ENCODE measurements around the gene TP53I13.

TP53I13 gene

DNA sequence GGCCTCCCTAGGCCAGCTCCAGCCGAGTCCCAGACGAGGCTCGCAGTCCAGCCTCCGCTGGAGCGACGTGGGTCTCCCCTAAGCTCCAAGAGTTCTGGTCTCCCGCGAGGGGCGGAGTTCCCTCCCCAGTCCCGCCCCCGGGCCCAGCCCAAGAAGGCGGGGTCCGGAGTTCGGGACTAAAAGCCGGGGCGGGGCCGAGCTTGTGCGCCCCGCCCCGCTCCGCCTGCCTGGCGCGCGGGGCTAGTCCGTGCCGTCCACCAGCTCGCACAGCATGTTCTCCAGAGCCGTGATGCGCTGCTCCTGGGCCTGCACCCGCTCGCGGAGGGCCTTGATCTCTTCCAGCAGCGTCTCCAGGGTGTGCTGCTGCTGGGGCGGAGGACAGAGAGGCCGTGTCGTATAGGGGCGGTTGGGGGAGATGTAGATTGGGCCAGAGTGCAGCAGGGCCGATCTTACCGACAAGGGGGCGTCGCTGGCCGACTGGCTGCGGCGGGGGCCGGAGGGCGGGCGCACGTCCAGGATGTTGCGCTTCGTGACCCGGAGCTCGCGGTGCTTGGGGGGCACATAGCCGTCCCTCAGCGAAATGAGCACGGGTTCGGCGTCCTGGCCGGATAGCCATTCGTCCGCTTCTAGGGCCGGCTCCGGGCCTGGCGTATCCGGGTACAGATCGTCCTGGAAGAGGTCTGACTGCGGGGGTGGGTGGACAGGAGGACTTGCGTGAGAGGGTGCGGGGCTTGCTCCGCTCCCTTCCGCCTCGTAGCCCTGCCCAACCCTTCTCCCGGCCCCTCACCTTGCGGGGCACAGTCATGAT, 47.2 kb downstream of the TP53I13 start:
- ATAC-seq = no peak
- no peak for TF ChIP-seq ZC3H10 (CRISPR knock-in tag; IDR thresholded peaks at IDR 0.05)
- TF ChIP-seq ZNF565 (CRISPR knock-in tag; conservative IDR thresholded peaks at IDR 0.05; ENCODE audit: low read depth) = no peak
- no peak for TF ChIP-seq OSR1 (CRISPR knock-in tag; IDR thresholded peaks at IDR 0.05)
- TF ChIP-seq, protein P1, sequence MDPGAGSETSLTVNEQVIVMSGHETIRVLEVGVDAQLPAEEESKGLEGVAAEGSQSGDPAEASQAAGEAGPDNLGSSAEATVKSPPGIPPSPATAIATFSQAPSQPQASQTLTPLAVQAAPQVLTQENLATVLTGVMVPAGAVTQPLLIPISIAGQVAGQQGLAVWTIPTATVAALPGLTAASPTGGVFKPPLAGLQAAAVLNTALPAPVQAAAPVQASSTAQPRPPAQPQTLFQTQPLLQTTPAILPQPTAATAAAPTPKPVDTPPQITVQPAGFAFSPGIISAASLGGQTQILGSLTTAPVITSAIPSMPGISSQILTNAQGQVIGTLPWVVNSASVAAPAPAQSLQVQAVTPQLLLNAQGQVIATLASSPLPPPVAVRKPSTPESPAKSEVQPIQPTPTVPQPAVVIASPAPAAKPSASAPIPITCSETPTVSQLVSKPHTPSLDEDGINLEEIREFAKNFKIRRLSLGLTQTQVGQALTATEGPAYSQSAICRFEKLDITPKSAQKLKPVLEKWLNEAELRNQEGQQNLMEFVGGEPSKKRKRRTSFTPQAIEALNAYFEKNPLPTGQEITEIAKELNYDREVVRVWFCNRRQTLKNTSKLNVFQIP (CRISPR knock-in tag; IDR thresholded peaks at IDR 0.05; ENCODE audit: borderline replicate concordance, low read depth) = no peak
- TF ChIP-seq, protein P2, sequence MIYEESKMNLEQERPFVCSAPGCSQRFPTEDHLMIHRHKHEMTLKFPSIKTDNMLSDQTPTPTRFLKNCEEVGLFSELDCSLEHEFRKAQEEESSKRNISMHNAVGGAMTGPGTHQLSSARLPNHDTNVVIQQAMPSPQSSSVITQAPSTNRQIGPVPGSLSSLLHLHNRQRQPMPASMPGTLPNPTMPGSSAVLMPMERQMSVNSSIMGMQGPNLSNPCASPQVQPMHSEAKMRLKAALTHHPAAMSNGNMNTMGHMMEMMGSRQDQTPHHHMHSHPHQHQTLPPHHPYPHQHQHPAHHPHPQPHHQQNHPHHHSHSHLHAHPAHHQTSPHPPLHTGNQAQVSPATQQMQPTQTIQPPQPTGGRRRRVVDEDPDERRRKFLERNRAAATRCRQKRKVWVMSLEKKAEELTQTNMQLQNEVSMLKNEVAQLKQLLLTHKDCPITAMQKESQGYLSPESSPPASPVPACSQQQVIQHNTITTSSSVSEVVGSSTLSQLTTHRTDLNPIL (CRISPR knock-in tag; IDR thresholded peaks at IDR 0.05; ENCODE audit: low read depth) = no peak
- no peak for TF ChIP-seq ESRRG (CRISPR knock-in tag; IDR thresholded peaks at IDR 0.05)
- TF ChIP-seq, protein P3, sequence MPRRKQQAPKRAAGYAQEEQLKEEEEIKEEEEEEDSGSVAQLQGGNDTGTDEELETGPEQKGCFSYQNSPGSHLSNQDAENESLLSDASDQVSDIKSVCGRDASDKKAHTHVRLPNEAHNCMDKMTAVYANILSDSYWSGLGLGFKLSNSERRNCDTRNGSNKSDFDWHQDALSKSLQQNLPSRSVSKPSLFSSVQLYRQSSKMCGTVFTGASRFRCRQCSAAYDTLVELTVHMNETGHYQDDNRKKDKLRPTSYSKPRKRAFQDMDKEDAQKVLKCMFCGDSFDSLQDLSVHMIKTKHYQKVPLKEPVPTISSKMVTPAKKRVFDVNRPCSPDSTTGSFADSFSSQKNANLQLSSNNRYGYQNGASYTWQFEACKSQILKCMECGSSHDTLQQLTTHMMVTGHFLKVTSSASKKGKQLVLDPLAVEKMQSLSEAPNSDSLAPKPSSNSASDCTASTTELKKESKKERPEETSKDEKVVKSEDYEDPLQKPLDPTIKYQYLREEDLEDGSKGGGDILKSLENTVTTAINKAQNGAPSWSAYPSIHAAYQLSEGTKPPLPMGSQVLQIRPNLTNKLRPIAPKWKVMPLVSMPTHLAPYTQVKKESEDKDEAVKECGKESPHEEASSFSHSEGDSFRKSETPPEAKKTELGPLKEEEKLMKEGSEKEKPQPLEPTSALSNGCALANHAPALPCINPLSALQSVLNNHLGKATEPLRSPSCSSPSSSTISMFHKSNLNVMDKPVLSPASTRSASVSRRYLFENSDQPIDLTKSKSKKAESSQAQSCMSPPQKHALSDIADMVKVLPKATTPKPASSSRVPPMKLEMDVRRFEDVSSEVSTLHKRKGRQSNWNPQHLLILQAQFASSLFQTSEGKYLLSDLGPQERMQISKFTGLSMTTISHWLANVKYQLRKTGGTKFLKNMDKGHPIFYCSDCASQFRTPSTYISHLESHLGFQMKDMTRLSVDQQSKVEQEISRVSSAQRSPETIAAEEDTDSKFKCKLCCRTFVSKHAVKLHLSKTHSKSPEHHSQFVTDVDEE (CRISPR knock-in tag; IDR thresholded peaks at IDR 0.05) = no peak
- TF ChIP-seq, protein P4, sequence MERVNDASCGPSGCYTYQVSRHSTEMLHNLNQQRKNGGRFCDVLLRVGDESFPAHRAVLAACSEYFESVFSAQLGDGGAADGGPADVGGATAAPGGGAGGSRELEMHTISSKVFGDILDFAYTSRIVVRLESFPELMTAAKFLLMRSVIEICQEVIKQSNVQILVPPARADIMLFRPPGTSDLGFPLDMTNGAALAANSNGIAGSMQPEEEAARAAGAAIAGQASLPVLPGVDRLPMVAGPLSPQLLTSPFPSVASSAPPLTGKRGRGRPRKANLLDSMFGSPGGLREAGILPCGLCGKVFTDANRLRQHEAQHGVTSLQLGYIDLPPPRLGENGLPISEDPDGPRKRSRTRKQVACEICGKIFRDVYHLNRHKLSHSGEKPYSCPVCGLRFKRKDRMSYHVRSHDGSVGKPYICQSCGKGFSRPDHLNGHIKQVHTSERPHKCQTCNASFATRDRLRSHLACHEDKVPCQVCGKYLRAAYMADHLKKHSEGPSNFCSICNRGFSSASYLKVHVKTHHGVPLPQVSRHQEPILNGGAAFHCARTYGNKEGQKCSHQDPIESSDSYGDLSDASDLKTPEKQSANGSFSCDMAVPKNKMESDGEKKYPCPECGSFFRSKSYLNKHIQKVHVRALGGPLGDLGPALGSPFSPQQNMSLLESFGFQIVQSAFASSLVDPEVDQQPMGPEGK (CRISPR knock-in tag; IDR thresholded peaks at IDR 0.05; ENCODE audit: borderline replicate concordance) = no peak
- TF ChIP-seq, protein P5, sequence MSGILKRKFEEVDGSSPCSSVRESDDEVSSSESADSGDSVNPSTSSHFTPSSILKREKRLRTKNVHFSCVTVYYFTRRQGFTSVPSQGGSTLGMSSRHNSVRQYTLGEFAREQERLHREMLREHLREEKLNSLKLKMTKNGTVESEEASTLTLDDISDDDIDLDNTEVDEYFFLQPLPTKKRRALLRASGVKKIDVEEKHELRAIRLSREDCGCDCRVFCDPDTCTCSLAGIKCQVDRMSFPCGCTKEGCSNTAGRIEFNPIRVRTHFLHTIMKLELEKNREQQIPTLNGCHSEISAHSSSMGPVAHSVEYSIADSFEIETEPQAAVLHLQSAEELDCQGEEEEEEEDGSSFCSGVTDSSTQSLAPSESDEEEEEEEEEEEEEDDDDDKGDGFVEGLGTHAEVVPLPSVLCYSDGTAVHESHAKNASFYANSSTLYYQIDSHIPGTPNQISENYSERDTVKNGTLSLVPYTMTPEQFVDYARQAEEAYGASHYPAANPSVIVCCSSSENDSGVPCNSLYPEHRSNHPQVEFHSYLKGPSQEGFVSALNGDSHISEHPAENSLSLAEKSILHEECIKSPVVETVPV (CRISPR knock-in tag; IDR thresholded peaks at IDR 0.05) = no peak
- no peak for TF ChIP-seq CSDC2 (CRISPR knock-in tag; IDR thresholded peaks at IDR 0.05)
- no peak for TF ChIP-seq ZNF8 (CRISPR knock-in tag; IDR thresholded peaks at IDR 0.05)
- no peak for TF ChIP-seq RARB (CRISPR knock-in tag; IDR thresholded peaks at IDR 0.05)
- TF ChIP-seq SNAI2 (CRISPR knock-in tag; IDR thresholded peaks at IDR 0.05) = no peak
- TF ChIP-seq ZNF70 (CRISPR knock-in tag; IDR thresholded peaks at IDR 0.05) = no peak
- no peak for TF ChIP-seq ZFP3 (CRISPR knock-in tag; IDR thresholded peaks at IDR 0.05)
- no peak for TF ChIP-seq ARNTL (CRISPR knock-in tag; IDR thresholded peaks at IDR 0.05; ENCODE audit: borderline replicate concordance, low read depth)
- no peak for TF ChIP-seq PPARA (CRISPR knock-in tag; IDR thresholded peaks at IDR 0.05; ENCODE audit: borderline replicate concordance)
- TF ChIP-seq ISL1 (CRISPR knock-in tag; IDR thresholded peaks at IDR 0.05) = no peak
- no peak for TF ChIP-seq ZFP30 (CRISPR knock-in tag; IDR thresholded peaks at IDR 0.05)
- no peak for TF ChIP-seq BACH2 (CRISPR knock-in tag; IDR thresholded peaks at IDR 0.05; ENCODE audit: borderline replicate concordance)

DNA sequence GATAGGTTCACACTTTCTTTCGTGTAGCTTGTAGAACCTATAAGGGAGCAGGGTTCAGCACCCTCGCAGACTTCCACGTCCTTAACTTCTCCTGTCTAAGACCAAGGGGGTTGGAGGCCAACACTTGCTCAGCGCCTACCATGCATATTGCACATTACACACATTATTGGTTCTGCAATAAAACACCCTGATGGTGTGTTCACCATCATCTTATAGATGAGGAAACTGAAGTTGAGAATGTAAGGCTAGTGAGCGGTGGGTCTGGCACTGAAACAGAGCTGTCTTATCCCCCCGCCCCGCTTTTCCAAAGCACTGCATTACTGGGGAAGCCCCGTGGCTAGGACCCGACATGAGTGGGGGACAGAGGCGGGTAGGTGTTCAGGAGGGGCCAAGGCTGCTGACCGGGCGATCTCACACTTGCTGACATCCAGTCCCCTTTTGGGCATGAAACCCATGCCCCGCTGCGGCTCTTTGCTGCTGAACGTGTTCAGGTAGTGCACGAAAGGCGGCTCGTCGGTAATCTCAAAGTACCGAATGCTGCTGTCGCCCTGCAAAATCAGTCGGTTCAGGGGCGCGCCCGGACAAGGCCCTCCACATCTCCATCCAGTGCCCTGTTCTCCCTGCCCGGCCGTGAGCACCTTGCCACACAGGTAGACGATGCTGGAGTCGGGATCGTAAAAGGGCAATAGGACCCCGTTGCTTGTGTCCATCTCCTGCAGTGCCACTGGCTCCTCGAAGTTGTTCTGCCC, 48.0 kb downstream of the TP53I13 start:
- TF ChIP-seq ESRRG (CRISPR knock-in tag; IDR thresholded peaks at IDR 0.05) (no peak), ZNF565 (CRISPR knock-in tag; conservative IDR thresholded peaks at IDR 0.05; ENCODE audit: low read depth) (no peak), PPARA (CRISPR knock-in tag; IDR thresholded peaks at IDR 0.05; ENCODE audit: borderline replicate concordance) (no peak), ZFP30 (CRISPR knock-in tag; IDR thresholded peaks at IDR 0.05) (no peak)
- no peak for ATAC-seq

Data from SK-N-SH treated with all-trans-retinoic acid at 6 μM for 48 hours (cell line).